IPS DF 6.9 (cell line): ENCODE measurements around the gene WDR82.

Source experiments
- DNase-seq: peaks from one replicate; pipeline ENCODE4 v3.0.0-alpha.2; 2013; ENCODE audit warnings: low read depth, low spot score
- H3K27ac ChIP-seq: one replicate; pipeline ENCODE4 v1.5.1; 2013; ENCODE audit warnings: low read length, control low read depth
- H3K27me3 ChIP-seq: 2 replicates; pipeline ENCODE4 v1.6.1; 2013; ENCODE audit warnings: mild to moderate bottlenecking, low read length; ENCODE audit not compliant: control insufficient read depth, insufficient read depth
- H3K36me3 ChIP-seq: 2 replicates; pipeline ENCODE4 v1.6.1; 2013; ENCODE audit warnings: low read length; ENCODE audit not compliant: control insufficient read depth, insufficient read depth
- H3K4me1 ChIP-seq: 2 replicates; pipeline ENCODE4 v1.6.1; 2013; ENCODE audit warnings: low read length; ENCODE audit not compliant: control insufficient read depth, insufficient read depth
- H3K4me3 ChIP-seq: 2 replicates; pipeline ENCODE4 v1.5.1; 2013; ENCODE audit warnings: mild to moderate bottlenecking, low read length
- H3K9me3 ChIP-seq: 2 replicates; pipeline ENCODE4 v1.6.1; 2013; ENCODE audit warnings: low read length, inconsistent platforms; ENCODE audit not compliant: control insufficient read depth, insufficient read depth
- WGBS: extraction: QIAGEN DNeasy Blood & Tissue Kit; methylation state at CpG from one replicate; pipeline ENCODE4 v1.1.7; 2013; ENCODE audit warnings: mixed read lengths, missing lambda C conversion rate; ENCODE audit not compliant: insufficient read length, insufficient coverage; 5-methylcytosine and 5-hydroxymethylcytosine counted together

Gene WDR82, protein sequence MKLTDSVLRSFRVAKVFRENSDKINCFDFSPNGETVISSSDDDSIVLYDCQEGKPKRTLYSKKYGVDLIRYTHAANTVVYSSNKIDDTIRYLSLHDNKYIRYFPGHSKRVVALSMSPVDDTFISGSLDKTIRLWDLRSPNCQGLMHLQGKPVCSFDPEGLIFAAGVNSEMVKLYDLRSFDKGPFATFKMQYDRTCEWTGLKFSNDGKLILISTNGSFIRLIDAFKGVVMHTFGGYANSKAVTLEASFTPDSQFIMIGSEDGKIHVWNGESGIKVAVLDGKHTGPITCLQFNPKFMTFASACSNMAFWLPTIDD

DNA sequence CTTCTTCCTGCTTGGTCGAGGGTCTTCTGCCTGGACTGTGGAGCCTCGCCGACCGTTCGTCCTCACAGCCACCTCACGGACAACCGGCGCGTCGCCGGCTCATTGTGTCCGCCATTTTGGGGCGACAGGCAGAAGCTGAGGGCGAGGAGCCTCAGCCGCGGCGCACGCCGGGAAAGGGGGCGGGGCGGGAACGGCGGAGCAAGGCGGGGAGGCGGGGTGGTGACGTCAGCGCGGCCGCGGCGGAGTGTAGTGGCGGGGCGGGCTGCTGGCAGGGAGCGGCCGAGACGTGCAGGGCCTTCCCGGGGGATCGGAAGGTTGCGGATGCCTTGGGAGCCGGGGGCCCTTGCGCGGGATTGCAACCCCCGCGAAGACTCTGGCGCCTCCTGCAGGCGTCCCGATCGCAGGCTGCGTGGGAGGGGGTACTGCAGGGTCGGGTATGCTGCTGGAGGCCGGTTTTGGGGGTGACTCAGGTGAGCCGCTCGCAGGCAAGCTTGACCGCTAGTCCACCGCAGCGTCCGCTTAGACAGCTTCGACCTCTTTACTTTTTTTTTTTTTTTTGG, at the start of gene WDR82:
Gene WDR82 (minus strand): TSS at position 140 of the 560 bp plus-strand sequence. CDS start 288 bp downstream, outside the sequence.
- no peaks in the 10 kb centered on the region for H3K27me3 ChIP-seq
- H3K36me3 ChIP-seq: no peaks in the 10 kb centered on the region
- WGBS: no CpG with 5 or more reads among the region's 58 CpGs
- H3K4me3 ChIP-seq: peak within 1 kb of the TSS; percentile 85
- DNase-seq: peak; percentile 84
- H3K4me1 ChIP-seq: no peaks in the 10 kb centered on the region
- no peak within 1 kb of the TSS for H3K27ac ChIP-seq
- H3K9me3 ChIP-seq: no peaks in the 10 kb centered on the region

DNA sequence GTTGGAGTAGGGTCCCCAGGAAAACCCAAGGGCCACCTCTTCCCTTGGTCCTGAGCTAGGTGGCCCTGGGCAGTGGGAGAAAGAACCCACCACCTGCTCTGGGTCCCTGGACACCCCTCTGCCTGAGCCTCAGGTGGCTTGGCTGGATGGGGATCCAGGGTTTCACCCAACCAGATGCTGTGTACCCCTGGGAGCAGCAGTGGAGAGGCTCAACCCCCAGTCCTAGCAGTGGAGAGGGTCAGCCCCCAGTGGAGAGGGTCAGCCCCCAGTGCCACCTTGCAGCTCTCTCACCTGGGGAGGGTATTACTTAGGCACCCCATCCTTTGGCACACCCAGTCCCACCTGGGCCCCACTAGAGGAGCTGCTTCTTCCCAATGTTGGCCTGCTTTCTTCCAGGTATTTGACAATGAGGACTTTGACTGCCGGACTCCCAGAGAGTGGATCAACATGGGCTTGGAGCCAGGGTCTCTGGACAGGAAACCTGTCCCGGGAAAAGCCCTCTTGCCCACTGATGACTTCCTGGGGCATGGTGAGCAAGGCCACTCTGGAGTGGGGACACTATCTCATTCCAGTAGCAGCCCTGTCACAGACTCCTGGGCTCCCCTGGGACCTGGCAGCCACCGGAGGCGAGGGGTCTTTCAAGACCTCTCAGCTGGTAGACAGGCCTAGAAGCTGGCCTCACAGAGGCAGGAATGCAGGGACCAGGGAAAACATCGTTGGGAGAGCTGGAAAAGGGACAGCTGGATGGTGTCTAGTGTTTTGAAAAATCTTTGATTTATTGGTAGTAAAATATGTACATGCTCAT, 49.2 kb upstream of the WDR82 start:
- Histone ChIP-seq H3K27me3 (no peaks in the 10 kb centered on the region), H3K4me1 (no peaks in the 10 kb centered on the region), H3K9me3 (no peaks in the 10 kb centered on the region), H3K36me3 (no peaks in the 10 kb centered on the region), H3K4me3 (no peak overlapping the region), H3K27ac (no peak overlapping the region)
- no peak for DNase-seq
- WGBS: no CpG with 5 or more reads among the region's 5 CpGs

DNA sequence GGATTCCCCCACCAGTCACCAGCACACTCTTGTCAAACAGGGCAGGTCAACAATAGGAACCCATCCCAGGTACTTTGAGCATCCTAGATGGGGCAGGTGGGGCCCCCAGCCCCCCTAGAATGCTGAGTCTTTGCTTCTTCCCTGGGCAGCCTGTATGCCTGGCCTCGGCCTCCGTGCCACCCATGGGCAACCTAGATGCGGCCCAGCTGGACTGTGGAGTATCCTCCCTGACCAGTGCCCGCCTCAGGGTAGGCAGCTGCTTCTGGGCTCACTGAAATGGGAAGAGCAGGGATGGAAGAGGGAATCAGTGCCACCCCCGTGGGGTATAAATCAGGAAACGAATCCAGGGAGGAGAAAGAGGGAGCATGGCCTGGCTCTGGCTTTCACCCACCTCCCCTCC, 48.5 kb upstream of the WDR82 start:
- H3K4me3 ChIP-seq: no peak overlapping the region
- no peaks in the 10 kb centered on the region for H3K27me3 ChIP-seq
- no peaks in the 10 kb centered on the region for H3K9me3 ChIP-seq
- no CpG with 5 or more reads among the region's 6 CpGs for WGBS
- no peaks in the 10 kb centered on the region for H3K36me3 ChIP-seq
- H3K27ac ChIP-seq: no peak overlapping the region
- DNase-seq: no peak
- no peaks in the 10 kb centered on the region for H3K4me1 ChIP-seq

DNA sequence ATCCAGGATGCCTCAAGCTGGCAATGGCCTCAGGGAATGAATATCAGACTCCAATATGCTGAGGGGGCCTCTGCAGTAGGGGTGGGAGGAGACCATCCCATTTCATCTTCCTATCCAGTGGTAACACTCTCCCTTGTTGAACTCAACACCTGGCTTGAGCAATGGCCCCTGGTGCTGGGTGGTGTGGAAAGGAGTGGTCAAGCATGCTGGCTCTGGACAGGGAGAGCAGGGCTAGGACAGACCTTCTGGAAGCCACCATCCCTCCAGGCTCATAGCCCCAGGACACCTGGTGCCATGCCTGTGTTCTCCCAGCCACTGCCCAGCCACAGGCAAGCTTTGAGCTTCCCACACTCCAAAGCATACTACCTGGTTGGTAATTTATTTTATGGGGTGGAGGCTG, 47.2 kb upstream of the WDR82 start:
- no peaks in the 10 kb centered on the region for H3K36me3 ChIP-seq
- H3K4me3 ChIP-seq: no peak overlapping the region
- H3K9me3 ChIP-seq: no peaks in the 10 kb centered on the region
- no peaks in the 10 kb centered on the region for H3K27me3 ChIP-seq
- H3K27ac ChIP-seq: no peak overlapping the region
- no peak for DNase-seq
- no peaks in the 10 kb centered on the region for H3K4me1 ChIP-seq

DNA sequence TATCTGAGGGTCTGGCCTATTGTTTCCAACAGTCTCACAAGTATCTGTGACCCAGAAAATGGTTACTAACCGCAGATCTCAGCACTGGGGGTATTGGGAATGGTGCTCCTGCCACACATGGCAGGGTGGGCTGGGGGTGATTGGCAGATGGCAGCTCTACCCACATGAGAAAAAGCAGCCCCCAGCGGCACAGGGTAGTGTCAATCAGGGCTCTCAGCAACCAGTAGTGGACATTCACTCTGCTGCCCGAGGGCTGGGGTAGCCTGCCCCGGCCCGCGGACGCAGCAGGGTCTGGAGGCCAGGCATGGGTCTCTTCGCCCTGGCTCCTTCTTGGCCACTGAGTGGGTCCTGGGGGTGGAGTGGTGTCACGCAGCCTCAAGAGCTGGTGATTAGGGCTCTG, 46.2 kb upstream of the WDR82 start:
- no peak for DNase-seq
- H3K9me3 ChIP-seq: no peaks in the 10 kb centered on the region
- H3K36me3 ChIP-seq: no peaks in the 10 kb centered on the region
- no peak overlapping the region for H3K4me3 ChIP-seq
- no peak overlapping the region for H3K27ac ChIP-seq
- no peaks in the 10 kb centered on the region for H3K4me1 ChIP-seq
- WGBS: no CpG with 5 or more reads among the region's 9 CpGs
- H3K27me3 ChIP-seq: no peaks in the 10 kb centered on the region

DNA sequence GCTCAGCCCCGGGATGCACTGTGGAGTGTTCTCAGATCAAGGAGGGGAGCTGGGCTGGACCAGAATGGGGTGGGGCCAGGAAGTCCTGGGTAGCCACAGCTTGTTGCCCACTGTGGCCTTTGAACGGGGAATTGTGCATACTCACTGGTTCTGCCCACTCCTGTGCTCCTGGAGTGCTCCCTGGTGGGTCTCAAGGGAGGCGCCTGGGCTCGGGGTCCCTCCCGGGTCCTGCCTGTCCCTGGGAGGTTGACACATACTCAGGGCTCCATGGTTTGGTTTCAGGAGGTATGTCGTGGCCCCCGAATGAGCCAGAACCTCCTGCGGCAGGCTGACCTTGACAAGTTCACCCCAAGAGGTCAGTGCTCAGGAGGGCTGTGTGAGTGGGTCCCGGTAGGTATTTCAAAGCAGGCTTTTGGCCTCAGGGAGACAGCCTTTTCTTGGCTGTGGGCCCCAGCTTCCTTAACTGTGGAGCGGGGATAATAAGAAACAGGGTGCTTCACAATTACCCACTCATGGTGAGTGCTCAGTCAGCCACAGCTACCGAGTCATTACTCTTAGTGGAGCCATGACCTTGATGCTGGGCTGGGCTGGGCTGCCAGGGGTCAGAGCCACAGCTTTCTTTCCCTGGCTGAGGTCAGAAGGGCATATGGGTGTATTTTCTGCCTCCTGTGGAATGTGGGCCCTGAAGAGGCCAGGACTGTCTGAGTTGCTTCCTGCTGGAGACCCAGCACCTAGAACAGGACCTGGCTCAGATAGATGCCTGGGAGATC, 45.3 kb upstream of the WDR82 start:
- WGBS: no CpG with 5 or more reads among the region's 11 CpGs
- no peak overlapping the region for H3K27ac ChIP-seq
- no peak overlapping the region for H3K4me3 ChIP-seq
- H3K9me3 ChIP-seq: no peaks in the 10 kb centered on the region
- H3K27me3 ChIP-seq: no peaks in the 10 kb centered on the region
- H3K4me1 ChIP-seq: no peaks in the 10 kb centered on the region
- no peaks in the 10 kb centered on the region for H3K36me3 ChIP-seq
- DNase-seq: no peak

DNA sequence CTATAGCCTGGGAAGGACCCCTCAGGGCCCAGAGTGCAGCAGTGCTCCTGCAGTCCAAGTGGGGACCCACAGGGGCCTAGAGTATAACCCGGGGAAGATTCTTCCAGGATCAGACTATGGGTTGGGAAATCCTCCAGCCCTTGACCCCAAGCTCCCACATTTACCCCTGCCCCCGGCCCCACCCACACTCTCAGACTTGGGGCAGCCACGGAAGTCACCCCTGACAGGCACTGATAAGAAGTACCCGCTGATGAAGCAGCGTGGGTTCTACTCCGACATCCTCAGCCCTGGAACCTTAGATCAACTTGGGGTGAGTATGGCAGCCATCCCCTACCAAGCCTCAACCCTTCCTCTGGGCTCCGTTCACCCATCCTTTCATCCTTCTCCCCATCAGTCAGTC, 44.0 kb upstream of the WDR82 start:
- no peak overlapping the region for H3K4me3 ChIP-seq
- H3K4me1 ChIP-seq: peaks cover 2% of the 10 kb centered on the region; the same call in 1 of the 2 replicates
- no peaks in the 10 kb centered on the region for H3K27me3 ChIP-seq
- no peaks in the 10 kb centered on the region for H3K36me3 ChIP-seq
- no CpG with 5 or more reads among the region's 7 CpGs for WGBS
- no peak for DNase-seq
- H3K27ac ChIP-seq: no peak overlapping the region
- no peaks in the 10 kb centered on the region for H3K9me3 ChIP-seq

DNA sequence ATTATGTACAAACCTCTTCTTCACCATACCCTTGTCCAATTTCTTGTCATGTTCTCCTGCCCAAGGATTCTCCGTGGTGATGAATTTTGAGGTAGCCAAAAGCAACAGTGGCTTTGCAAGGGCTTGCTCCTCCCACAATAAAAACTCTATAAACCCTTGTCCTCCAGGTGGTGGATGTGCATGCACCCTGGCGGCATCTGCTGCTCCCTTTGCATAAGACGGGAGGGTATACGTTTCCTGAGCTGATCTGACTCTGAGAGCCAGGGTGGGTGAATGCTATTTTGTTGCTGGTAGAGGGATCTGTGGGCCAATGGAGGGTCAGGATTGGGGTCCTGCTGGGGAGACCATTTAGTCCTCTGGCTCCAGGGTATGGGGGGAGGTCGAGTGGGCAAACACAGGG, 43.0 kb upstream of the WDR82 start:
- no peak overlapping the region for H3K4me3 ChIP-seq
- H3K4me1 ChIP-seq: peaks cover 4% of the 10 kb centered on the region; the same call in 1 of the 2 replicates
- H3K36me3 ChIP-seq: no peaks in the 10 kb centered on the region
- H3K27ac ChIP-seq: no peak overlapping the region
- no peak for DNase-seq
- H3K9me3 ChIP-seq: no peaks in the 10 kb centered on the region
- WGBS: no CpG with 5 or more reads among the region's 5 CpGs
- no peaks in the 10 kb centered on the region for H3K27me3 ChIP-seq

DNA sequence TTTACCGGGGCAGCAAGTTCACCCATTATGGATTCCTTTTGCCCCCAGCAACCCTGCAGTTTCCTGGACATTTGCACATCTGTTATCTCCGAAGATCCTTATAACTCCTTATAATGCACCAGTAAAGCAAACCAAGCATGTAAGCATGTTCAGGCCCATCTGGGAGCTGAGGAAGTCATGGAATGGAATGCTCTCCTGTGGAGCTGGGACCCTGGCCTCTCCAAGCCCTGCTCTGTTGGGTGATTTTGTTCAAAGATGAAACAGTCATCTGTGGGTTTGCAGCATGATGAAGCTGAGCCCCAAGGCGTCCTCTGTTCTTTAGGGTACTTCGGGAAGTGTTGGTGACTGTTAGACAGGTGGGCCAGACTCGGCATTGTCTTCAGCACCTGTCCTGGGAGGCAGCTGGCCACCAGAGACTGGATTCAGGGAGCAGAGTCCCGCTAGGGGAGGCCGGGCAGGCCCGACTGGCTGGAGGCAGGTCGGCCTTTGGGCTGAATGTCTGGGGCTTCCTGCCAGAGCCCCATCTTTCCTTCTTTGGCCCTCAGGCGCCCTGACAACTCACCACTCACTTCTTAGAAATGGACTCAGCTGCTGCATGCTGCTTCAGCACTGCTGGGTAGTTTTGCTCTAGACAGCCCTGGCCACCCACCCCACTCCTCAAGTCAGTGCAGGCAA, 41.6 kb upstream of the WDR82 start:
- H3K27me3 ChIP-seq: no peaks in the 10 kb centered on the region
- no CpG with 5 or more reads among the region's 10 CpGs for WGBS
- no peak overlapping the region for H3K4me3 ChIP-seq
- peaks cover 4% of the 10 kb centered on the region; the same call in 1 of the 2 replicates for H3K4me1 ChIP-seq
- H3K27ac ChIP-seq: no peak overlapping the region
- DNase-seq: no peak
- H3K9me3 ChIP-seq: no peaks in the 10 kb centered on the region
- no peaks in the 10 kb centered on the region for H3K36me3 ChIP-seq
